ENCODE data around the gene ADCY7. TPM values are rescaled to one million over a fixed set of nuclear protein-coding genes. Genes with fewer than 3 reads are reported as not detected.

Gene ADCY7
- total RNA-seq, 1 donor: 75.9 TPM

GRCh38 chr16:50303041-50303604 is 36.8 kb downstream of the ADCY7 start:
- H3K9me3 ChIP-seq (ENCODE audit: low read depth, low read length): no peaks in the 10 kb centered on the region
- H3K4me3 ChIP-seq (ENCODE audit: low read length): no peak overlapping the region

GRCh38 chr16:50303605-50304466 is 37.5 kb downstream of the ADCY7 start:
- Histone ChIP-seq H3K27me3 (ENCODE audit: insufficient read depth, low read length) (no peaks in the 10 kb centered on the region), H3K4me1 (ENCODE audit: insufficient read depth, low read length) (no peaks in the 10 kb centered on the region), H3K9me3 (ENCODE audit: low read depth, low read length) (no peaks in the 10 kb centered on the region), H3K4me3 (ENCODE audit: low read length) (no peak overlapping the region)

More at GRCh38 chr16:50303041-50303604, 36.8 kb downstream of the ADCY7 start:
- H3K4me1 ChIP-seq (ENCODE audit: insufficient read depth, low read length): no peaks in the 10 kb centered on the region
- H3K27me3 ChIP-seq (ENCODE audit: insufficient read depth, low read length): no peaks in the 10 kb centered on the region

GRCh38 chr16:50304467-50305440 is 38.4 kb downstream of the ADCY7 start:
- no peak overlapping the region for H3K4me3 ChIP-seq (ENCODE audit: low read length)
- no peaks in the 10 kb centered on the region for H3K9me3 ChIP-seq (ENCODE audit: low read depth, low read length)
- H3K27me3 ChIP-seq (ENCODE audit: insufficient read depth, low read length): no peaks in the 10 kb centered on the region
- H3K4me1 ChIP-seq (ENCODE audit: insufficient read depth, low read length): no peaks in the 10 kb centered on the region

- Histone ChIP-seq H3K4me1 (ENCODE audit: insufficient read depth, low read length) (no peaks in the 10 kb centered on the region), H3K4me3 (ENCODE audit: low read length) (no peak overlapping the region), H3K27me3 (ENCODE audit: insufficient read depth, low read length) (no peaks in the 10 kb centered on the region), H3K9me3 (ENCODE audit: low read depth, low read length) (no peaks in the 10 kb centered on the region)
Measured at GRCh38 chr16:50305441-50306061, 39.2 kb downstream of the ADCY7 start.

GRCh38 chr16:50306287-50306686 is 39.9 kb downstream of the ADCY7 start:
- no peaks in the 10 kb centered on the region for H3K4me1 ChIP-seq (ENCODE audit: insufficient read depth, low read length)
- no peaks in the 10 kb centered on the region for H3K9me3 ChIP-seq (ENCODE audit: low read depth, low read length)
- H3K4me3 ChIP-seq (ENCODE audit: low read length): no peak overlapping the region

GRCh38 chr16:50308237-50308965 is 42.0 kb downstream of the ADCY7 start:
- no peaks in the 10 kb centered on the region for H3K9me3 ChIP-seq (ENCODE audit: low read depth, low read length)
- H3K4me1 ChIP-seq (ENCODE audit: insufficient read depth, low read length): peaks cover 9% of the 10 kb centered on the region
- H3K27me3 ChIP-seq (ENCODE audit: insufficient read depth, low read length): no peaks in the 10 kb centered on the region
- H3K4me3 ChIP-seq (ENCODE audit: low read length): no peak overlapping the region

More at GRCh38 chr16:50306287-50306686, 39.9 kb downstream of the ADCY7 start:
- H3K27me3 ChIP-seq (ENCODE audit: insufficient read depth, low read length): no peaks in the 10 kb centered on the region

- Histone ChIP-seq H3K9me3 (ENCODE audit: low read depth, low read length) (no peaks in the 10 kb centered on the region), H3K4me1 (ENCODE audit: insufficient read depth, low read length) (peaks cover 17% of the 10 kb centered on the region), H3K27me3 (ENCODE audit: insufficient read depth, low read length) (no peaks in the 10 kb centered on the region), H3K4me3 (ENCODE audit: low read length) (no peak overlapping the region)
Measured at GRCh38 chr16:50309156-50309526, 42.8 kb downstream of the ADCY7 start.

- no peaks in the 10 kb centered on the region for H3K27me3 ChIP-seq (ENCODE audit: insufficient read depth, low read length)
- no peaks in the 10 kb centered on the region for H3K9me3 ChIP-seq (ENCODE audit: low read depth, low read length)
- peaks cover 20% of the 10 kb centered on the region for H3K4me1 ChIP-seq (ENCODE audit: insufficient read depth, low read length)
- no peak overlapping the region for H3K4me3 ChIP-seq (ENCODE audit: low read length)
Measured at GRCh38 chr16:50309527-50310307, 43.4 kb downstream of the ADCY7 start.

- H3K4me1 ChIP-seq (ENCODE audit: insufficient read depth, low read length): peaks cover 22% of the 10 kb centered on the region
- H3K27me3 ChIP-seq (ENCODE audit: insufficient read depth, low read length): no peaks in the 10 kb centered on the region
- H3K4me3 ChIP-seq (ENCODE audit: low read length): no peak overlapping the region
- no peaks in the 10 kb centered on the region for H3K9me3 ChIP-seq (ENCODE audit: low read depth, low read length)
Measured at GRCh38 chr16:50310308-50311133, 44.2 kb downstream of the ADCY7 start.

GRCh38 chr16:50311134-50311528 is 44.8 kb downstream of the ADCY7 start:
- Histone ChIP-seq H3K4me3 (ENCODE audit: low read length) (no peak overlapping the region), H3K9me3 (ENCODE audit: low read depth, low read length) (no peaks in the 10 kb centered on the region), H3K27me3 (ENCODE audit: insufficient read depth, low read length) (no peaks in the 10 kb centered on the region), H3K4me1 (ENCODE audit: insufficient read depth, low read length) (peaks cover 22% of the 10 kb centered on the region)

- Histone ChIP-seq H3K4me3 (ENCODE audit: low read length) (no peak overlapping the region), H3K4me1 (ENCODE audit: insufficient read depth, low read length) (peaks cover 25% of the 10 kb centered on the region), H3K27me3 (ENCODE audit: insufficient read depth, low read length) (no peaks in the 10 kb centered on the region), H3K9me3 (ENCODE audit: low read depth, low read length) (no peaks in the 10 kb centered on the region)
Measured at GRCh38 chr16:50311891-50312501, 45.6 kb downstream of the ADCY7 start.

GRCh38 chr16:50313596-50314478 is 47.5 kb downstream of the ADCY7 start:
- H3K4me1 ChIP-seq (ENCODE audit: insufficient read depth, low read length): peaks cover 28% of the 10 kb centered on the region
- no peak overlapping the region for H3K4me3 ChIP-seq (ENCODE audit: low read length)
- H3K9me3 ChIP-seq (ENCODE audit: low read depth, low read length): no peaks in the 10 kb centered on the region
- no peaks in the 10 kb centered on the region for H3K27me3 ChIP-seq (ENCODE audit: insufficient read depth, low read length)
